Thoracic aorta (tissue), 2 donors: ENCODE data around the gene GABPB2. TPM values are rescaled to one million over a fixed set of nuclear protein-coding genes. Genes with fewer than 3 reads are reported as not detected.
A peak's percentile ranks its signal among the peaks of the same experiment; 100 is the strongest.

Experiments
- ATAC-seq: fragments of 150-250 bp; one replicate; pipeline ENCODE4 v1.8.0; 2017; ENCODE audit warnings: low read depth; ENCODE audit not compliant: insufficient number of reproducible peaks, low FRiP score
- DNase-seq: peaks from one replicate; pipeline ENCODE4 v3.0.0-alpha.2; 2020; ENCODE audit warnings: low spot score
- H3K27ac ChIP-seq, 2 donors: fragments of 200-600 bp; sonication (generic); 1 replicate in 1 of 2; 2 replicates in 1 of 2; pipeline ENCODE4 v1.5.1; 2016; ENCODE audit warnings: mild to moderate bottlenecking in 2 of 2, moderate library complexity in 2 of 2
- H3K27me3 ChIP-seq: fragments of 200-600 bp; sonication (generic); replicated peaks from 2 replicates; pipeline ENCODE4 v1.6.0; 2016; ENCODE audit warnings: mild to moderate bottlenecking; ENCODE audit not compliant: insufficient read depth
- H3K36me3 ChIP-seq: fragments of 200-600 bp; sonication (generic); one replicate; pipeline ENCODE4 v1.5.1; 2016
- H3K4me1 ChIP-seq, 2 donors: fragments of 200-600 bp; sonication (generic); 1 replicate in 1 of 2; 2 replicates in 1 of 2; pipeline versions ENCODE4 v1.5.1 to v1.6.0; 2016; ENCODE audit warnings: low read depth in 2 of 2, mild to moderate bottlenecking in 1 of 2; ENCODE audit not compliant: control insufficient read depth in 1 of 2
- H3K4me3 ChIP-seq: fragments of 200-600 bp; sonication (generic); 2 replicates; pipeline ENCODE4 v1.5.1; 2016; ENCODE audit warnings: mild to moderate bottlenecking
- H3K9me3 ChIP-seq: fragments of 200-600 bp; sonication (generic); 2 replicates; pipeline ENCODE4 v1.5.1; 2016
- CTCF ChIP-seq: fragments of 200-600 bp; sonication (generic); IDR thresholded peaks from one replicate; pipeline ENCODE4 v1.5.1; 2019; ENCODE audit warnings: antibody characterized with exemption
- total RNA-seq, 2 donors: library from RNA; depleted of rRNA; stranded (reverse); fragments of >200 nt; gene quantifications; one replicate each; pipeline versions ENCODE4 v1.1.0 to v1.2.3, GENCODE V29; 2016

Gene GABPB2
- total RNA-seq, 2 donors from 2014 or later = 24.6 to 33.0 TPM

- DNase-seq = no peak
- peak within 1 kb of the TSS; percentile 94 to 99 for H3K27ac ChIP-seq
- H3K4me3 ChIP-seq = peak within 1 kb of the TSS; percentile 100
- peak; percentile 25 for ATAC-seq
- no peaks in the 10 kb centered on the region for H3K9me3 ChIP-seq
- no peak for TF ChIP-seq CTCF
- peaks cover 25 to 59% of the 10 kb centered on the region in 2 donors for H3K4me1 ChIP-seq
- H3K27me3 ChIP-seq = no peaks in the 10 kb centered on the region
- H3K36me3 ChIP-seq = peaks cover 9% of the 10 kb centered on the region
Measured at GRCh38 chr1:151060007-151060656, 10.4 kb upstream of the GABPB2 start, which contains the start of gene MLLT11. MLLT11 (plus strand) TSS chr1:151060397; CDS start chr1:151067225, 6,828 bp downstream.

GRCh38 chr1:151060657-151061421, 9.7 kb upstream of the GABPB2 start:
- Histone ChIP-seq H3K9me3 (no peaks in the 10 kb centered on the region), H3K36me3 (peaks cover 2% of the 10 kb centered on the region), H3K4me1 (peaks cover 19 to 52% of the 10 kb centered on the region in 2 donors), H3K4me3 (peak overlapping the region; percentile 100), H3K27ac (peak overlapping the region; percentile 94 to 99), H3K27me3 (no peaks in the 10 kb centered on the region)
- ATAC-seq = no peak
- TF ChIP-seq CTCF = no peak
- DNase-seq = no peak

GRCh38 chr1:151061704-151062103, 8.9 kb upstream of the GABPB2 start:
- Histone ChIP-seq H3K9me3 (no peaks in the 10 kb centered on the region), H3K4me1 (peaks cover 11 to 43% of the 10 kb centered on the region in 2 donors), H3K36me3 (no peaks in the 10 kb centered on the region), H3K27ac (peak overlapping the region in 1 of 2 donors; percentile 65), H3K27me3 (no peaks in the 10 kb centered on the region), H3K4me3 (no peak overlapping the region)
- ATAC-seq (no peak), DNase-seq (no peak)
- no peak for TF ChIP-seq CTCF

GRCh38 chr1:151062741-151063371, 7.7 kb upstream of the GABPB2 start:
- Histone ChIP-seq H3K27ac (peak overlapping the region; percentile 65 to 71), H3K4me1 (peaks cover 4 to 32% of the 10 kb centered on the region in 2 donors), H3K27me3 (no peaks in the 10 kb centered on the region), H3K9me3 (no peaks in the 10 kb centered on the region), H3K4me3 (no peak overlapping the region), H3K36me3 (no peaks in the 10 kb centered on the region)
- no peak for DNase-seq
- no peak for TF ChIP-seq CTCF
- ATAC-seq = peak; percentile 52

GRCh38 chr1:151065089-151065645, 5.4 kb upstream of the GABPB2 start:
- no peak for ATAC-seq
- H3K27me3 ChIP-seq = no peaks in the 10 kb centered on the region
- H3K4me3 ChIP-seq = no peak overlapping the region

More at GRCh38 chr1:151065089-151065645, 5.4 kb upstream of the GABPB2 start:
- Histone ChIP-seq H3K9me3 (no peaks in the 10 kb centered on the region), H3K4me1 (peaks cover 4 to 33% of the 10 kb centered on the region in 2 donors), H3K36me3 (no peaks in the 10 kb centered on the region), H3K27ac (no peak overlapping the region)
- TF ChIP-seq CTCF = no peak
- no peak for DNase-seq
